ENCODE results near the gene MCM5. TPM values are rescaled to one million over a fixed set of nuclear protein-coding genes. Genes with fewer than 3 reads are reported as not detected.

Gene MCM5
- total and polyA plus RNA-seq, 2 of the 13 experiments (the other 11 are each of a cell fraction or from before 2014, with no cell fraction given) = 40.2 to 93.5 TPM

DNA sequence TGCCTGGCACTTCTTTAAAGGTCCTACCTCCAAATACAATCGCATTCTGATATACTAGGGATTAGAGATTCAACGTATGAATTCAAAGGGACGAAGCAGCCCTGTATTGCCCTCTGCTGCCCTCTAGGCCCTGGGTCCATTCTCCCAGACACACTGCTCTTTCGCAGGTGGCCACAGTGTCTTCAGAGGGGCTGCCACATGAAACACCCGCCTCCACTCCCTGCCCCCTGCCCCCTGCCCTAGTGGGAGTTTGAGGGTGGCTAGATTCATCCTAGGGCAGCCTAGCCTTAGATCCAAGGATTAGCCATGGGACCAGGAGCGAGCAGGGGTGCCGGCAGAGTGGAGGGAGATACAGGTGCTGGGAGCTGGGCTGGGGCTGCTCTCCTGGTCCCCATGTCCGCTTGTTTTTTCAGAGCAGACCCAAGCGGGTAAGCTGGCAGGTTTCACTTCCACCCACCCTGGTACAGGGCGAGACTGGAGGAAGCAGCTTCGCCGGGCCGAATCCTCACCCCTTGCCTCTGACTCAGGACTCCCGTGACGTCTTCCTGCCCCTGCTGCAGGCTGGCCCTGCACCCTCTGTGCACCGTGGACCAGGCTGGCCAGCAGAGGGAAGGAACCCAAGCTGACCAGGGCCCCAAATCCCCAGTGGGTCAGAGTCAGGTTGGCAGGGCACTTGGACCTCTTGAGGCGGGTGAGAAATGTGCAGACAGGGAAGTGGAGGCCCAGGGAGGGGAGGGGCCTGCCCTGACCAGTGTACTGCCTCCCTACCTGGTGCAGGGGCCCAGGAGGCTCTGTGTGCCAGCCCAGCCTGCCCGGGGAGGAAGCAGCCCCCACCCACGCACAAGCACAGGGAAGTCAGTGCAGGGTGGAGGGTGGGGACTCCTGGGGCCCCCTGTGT, 47.5 kb upstream of the MCM5 start (continued):
- TF ChIP-seq SKIL (CRISPR knock-in tag; IDR thresholded peaks at IDR 0.05; ENCODE audit: borderline replicate concordance) (0 out of 2 replicates have a peak, but pooled peaks have one; percentile 19), TAF1 (CRISPR knock-in tag; IDR thresholded peaks at IDR 0.05) (peak; percentile 14; the same call in 1 of the 2 replicates), JUNB (CRISPR knock-in tag; IDR thresholded peaks at IDR 0.05; ENCODE audit: borderline replicate concordance) (no peak), PPARG (CRISPR knock-in tag; conservative IDR thresholded peaks at IDR 0.05) (no peak), ZNF451 (CRISPR knock-in tag; IDR thresholded peaks at IDR 0.05) (0 out of 2 replicates have a peak, but pooled peaks have one; percentile 39), SMC3 (IDR thresholded peaks at IDR 0.05; ENCODE audit: low read length) (0 out of 2 replicates have a peak, but pooled peaks have one; percentile 21), XRCC5 (optimal IDR thresholded peaks at IDR 0.05; ENCODE audit: low read length) (peak; percentile 12), TGIF2 (CRISPR knock-in tag; IDR thresholded peaks at IDR 0.05) (no peak; the same call in 1 of the 2 replicates), HMGXB3 (CRISPR knock-in tag; IDR thresholded peaks at IDR 0.05; ENCODE audit: borderline replicate concordance) (no peak), ELF1 (CRISPR knock-in tag; IDR thresholded peaks at IDR 0.05) (peak; percentile 31; the same call in 1 of the 2 replicates), ETV5 (CRISPR knock-in tag; IDR thresholded peaks at IDR 0.05; ENCODE audit: borderline replicate concordance) (no peak), NONO (IDR thresholded peaks at IDR 0.05) (no peak), NONO (CRISPR knock-in tag; conservative IDR thresholded peaks at IDR 0.05) (0 out of 2 replicates have a peak, but pooled peaks have one; percentile 30), MAF1 (CRISPR knock-in tag; IDR thresholded peaks at IDR 0.05; ENCODE audit: borderline replicate concordance) (no peak), GABPB1 (CRISPR knock-in tag; IDR thresholded peaks at IDR 0.05) (peak; percentile 37; the same call in 1 of the 2 replicates), ZNF713 (CRISPR knock-in tag; IDR thresholded peaks at IDR 0.05) (0 out of 2 replicates have a peak, but pooled peaks have one; percentile 54), ZSCAN31 (CRISPR knock-in tag; IDR thresholded peaks at IDR 0.05; ENCODE audit: low read depth) (0 out of 2 replicates have a peak, but pooled peaks have one; percentile 21), ZNF138 (CRISPR knock-in tag; IDR thresholded peaks at IDR 0.05; ENCODE audit: low read depth) (0 out of 2 replicates have a peak, but pooled peaks have one; percentile 20), SP4 (CRISPR knock-in tag; IDR thresholded peaks at IDR 0.05) (0 out of 2 replicates have a peak, but pooled peaks have one; percentile 41)
- TF ChIP-seq, protein P1, sequence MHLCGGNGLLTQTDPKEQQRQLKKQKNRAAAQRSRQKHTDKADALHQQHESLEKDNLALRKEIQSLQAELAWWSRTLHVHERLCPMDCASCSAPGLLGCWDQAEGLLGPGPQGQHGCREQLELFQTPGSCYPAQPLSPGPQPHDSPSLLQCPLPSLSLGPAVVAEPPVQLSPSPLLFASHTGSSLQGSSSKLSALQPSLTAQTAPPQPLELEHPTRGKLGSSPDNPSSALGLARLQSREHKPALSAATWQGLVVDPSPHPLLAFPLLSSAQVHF (CRISPR knock-in tag; IDR thresholded peaks at IDR 0.05) = no peak
- TF ChIP-seq, protein P2, sequence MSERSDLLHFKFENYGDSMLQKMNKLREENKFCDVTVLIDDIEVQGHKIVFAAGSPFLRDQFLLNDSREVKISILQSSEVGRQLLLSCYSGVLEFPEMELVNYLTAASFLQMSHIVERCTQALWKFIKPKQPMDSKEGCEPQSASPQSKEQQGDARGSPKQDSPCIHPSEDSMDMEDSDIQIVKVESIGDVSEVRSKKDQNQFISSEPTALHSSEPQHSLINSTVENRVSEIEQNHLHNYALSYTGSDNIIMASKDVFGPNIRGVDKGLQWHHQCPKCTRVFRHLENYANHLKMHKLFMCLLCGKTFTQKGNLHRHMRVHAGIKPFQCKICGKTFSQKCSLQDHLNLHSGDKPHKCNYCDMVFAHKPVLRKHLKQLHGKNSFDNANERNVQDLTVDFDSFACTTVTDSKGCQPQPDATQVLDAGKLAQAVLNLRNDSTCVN (CRISPR knock-in tag; IDR thresholded peaks at IDR 0.05; ENCODE audit: borderline replicate concordance) = no peak

All from HepG2 (cell line).